ELR (cell line): Measurements from ENCODE around the gene NELL1.
"Not testable (repeated sequence)": the region's sequence is repeated elsewhere in the genome, so short reads cannot be mapped to it uniquely, and the experiment has no call there.

ENCODE experiments used
- DNase-seq: peaks from one replicate; pipeline ENCODE4 v3.0.0-alpha.2; 2015; ENCODE audit warnings: low read depth

NELL1 gene

DNA sequence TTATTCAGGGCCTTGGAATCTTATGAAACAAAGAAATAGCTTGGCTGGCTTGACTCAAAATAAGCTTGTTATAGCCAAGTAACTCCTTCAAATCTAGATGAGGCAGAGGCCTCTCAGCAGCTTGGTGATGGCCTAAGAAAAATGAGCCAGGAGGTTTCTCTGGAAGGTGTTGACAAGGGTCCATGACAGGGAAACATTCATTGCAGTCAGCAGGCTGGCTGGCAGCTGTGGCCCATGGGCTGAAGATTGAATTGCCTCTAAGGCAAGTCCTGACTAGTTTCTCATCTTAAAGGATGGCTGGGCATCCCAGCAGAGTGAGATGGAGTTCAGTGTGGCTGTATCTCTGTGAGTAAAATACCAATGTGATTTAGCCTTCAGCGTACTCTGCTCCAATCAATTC is 441.0 kb downstream of the NELL1 start:
- DNase-seq = no peak

DNA sequence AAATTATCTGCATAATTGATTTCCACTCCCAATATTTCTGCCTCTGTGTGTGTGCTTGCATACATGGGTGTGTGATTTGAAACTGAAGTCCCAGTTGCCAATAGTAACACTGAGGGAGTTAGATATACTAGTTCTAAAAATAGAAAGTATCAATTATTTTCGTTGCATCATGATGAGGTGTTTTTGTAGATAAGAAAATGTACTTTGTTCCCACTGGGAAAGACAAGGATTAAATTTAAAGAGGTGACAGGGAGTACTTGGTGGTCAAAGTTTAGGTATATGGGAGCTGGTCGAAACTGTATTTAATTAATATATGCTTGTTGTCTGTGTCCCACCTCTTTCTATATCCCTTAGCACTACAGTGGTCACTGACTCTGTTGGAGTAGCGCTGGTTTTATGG is 444.5 kb downstream of the NELL1 start:
- DNase-seq = no peak

DNA sequence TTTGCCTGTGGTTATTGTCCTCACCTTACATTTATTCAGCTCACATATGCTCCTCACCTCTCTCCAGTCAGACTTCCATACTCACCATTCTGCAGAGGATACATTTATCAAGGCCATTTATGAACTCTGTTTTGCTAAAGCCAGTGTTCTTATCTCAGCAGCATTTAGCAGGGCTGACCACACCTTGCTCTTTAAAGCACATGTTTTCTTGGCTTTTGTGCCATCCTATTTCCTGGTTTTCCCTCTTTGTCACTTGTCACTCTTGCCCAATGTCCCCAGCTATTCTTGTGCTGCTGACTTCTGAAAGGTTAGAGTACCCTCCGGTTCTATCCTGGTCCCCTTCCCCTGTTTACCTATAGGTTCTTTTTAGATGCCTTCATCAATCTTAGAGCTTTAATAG is 446.6 kb downstream of the NELL1 start:
- no peak for DNase-seq

DNA sequence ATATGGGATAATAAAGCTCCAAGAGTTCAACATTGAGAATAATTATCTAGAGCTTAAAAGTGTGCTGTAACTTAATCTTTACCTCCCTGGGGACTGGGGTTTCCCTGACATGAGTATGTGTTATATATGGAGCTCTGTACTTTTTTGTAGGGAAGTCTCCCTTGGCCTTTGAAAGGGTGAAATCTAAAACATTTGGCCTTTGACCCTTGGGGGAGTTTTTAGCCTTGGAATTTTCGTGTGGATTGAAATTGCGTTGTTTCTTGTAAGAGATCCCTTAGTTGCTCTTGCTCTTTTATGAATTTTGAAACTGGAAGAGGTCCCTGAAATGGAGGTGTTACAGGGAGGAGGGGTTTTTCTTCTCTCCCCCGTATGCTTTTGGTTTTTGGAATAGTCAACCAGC is 450.0 kb downstream of the NELL1 start:
- DNase-seq = no peak

DNA sequence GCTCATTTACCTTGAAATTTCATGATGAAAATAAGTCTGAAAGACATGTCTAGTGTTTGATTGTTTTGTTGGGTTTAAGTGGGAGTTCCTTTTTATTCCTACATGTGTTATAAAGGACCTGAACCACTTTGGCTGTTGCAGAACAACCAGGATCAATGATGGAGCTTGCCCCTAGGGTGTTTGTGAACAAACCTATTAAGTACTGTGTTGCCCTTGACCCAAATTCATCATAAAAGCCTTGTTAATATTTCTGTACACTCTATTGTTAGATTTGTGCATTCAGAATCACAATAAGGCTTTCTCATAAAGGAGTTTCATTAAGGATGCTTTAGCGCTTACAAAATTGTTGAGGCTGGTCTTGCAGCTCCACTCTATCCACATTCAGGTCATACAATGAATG is 452.6 kb downstream of the NELL1 start:
- no peak for DNase-seq

DNA sequence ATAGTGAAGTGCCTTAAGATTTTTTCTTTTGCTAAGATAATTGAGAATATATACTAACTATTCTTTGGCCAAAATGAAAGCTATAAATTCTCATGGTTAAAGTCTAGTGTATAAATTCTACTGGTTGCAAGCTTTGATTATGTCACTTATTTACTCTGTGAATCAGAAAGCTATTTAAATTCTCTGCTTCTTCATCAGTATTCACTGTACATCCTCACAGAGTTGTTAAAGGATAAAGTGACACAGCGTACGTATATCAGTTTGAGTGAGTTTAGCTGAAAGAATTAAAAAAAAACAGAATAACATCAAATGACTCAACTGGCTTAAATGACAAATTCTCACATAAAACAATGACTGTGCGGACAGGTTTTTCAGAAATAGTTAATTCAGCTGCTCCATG is 453.1 kb downstream of the NELL1 start:
- no peak for DNase-seq

GRCh38 chr11:21132146-21132720 is 462.8 kb downstream of the NELL1 start:
- no peak for DNase-seq

DNA sequence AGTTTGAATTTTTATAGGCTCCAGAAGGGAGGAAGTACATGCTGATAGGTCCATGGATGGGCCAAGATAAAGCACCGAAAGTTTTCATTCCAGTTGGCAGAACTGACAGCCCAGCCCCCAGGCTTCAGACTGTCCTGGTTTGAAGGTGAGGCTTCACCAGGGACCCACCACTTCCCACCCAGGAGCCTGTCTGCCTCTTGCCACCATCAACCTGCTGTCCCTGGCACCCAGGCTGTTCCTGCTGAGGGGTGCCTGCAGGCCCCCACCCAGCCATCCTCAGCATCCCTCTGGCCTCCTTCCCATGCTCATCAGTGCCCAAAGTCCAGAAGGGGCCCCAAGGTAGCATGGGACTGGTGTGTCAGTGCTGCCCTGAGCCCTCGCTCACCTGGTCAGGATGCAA is 463.9 kb downstream of the NELL1 start:
- no peak for DNase-seq

DNA sequence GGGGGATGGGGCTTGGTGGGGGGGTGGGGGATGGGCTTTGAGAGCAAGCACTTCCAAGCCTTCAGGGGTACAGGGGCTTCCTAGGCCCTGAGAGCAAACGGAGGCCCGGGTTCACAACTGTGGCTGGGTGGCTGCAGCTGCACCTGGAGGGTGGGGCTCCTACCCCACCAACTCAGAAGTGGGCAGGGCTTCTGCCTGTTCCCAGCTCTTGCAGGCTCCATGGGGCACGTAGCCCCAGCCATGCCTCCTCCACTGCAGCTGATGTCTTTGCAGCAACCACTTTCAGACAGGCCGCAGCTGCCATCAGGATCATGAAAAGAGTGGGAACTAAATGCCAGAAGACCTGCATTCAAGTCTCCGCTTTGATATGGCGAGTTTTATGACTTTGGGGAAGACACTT is 464.3 kb downstream of the NELL1 start:
- DNase-seq = no peak

DNA sequence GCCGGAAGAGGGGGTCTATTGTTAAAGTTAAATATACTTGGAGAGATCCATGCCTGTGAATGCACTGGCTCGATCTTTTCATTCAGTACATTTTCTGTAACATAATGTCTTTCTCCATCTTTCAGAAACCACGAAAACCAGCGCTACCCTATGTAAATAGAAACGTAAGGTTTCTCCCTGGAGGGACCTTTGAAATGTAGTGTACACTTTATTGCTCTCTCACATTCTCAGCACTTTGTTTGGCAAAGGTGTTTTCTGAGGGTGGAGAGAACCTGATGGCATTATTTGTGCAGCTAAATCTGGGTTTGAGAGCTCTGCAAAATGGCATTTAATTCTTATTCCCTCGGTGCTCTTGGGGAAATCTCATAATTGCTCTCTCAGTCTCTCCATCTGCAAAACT is 468.4 kb downstream of the NELL1 start:
- no peak for DNase-seq

GRCh38 chr11:21141557-21141956 is 472.2 kb downstream of the NELL1 start:
- DNase-seq = not testable (repeated sequence)

DNA sequence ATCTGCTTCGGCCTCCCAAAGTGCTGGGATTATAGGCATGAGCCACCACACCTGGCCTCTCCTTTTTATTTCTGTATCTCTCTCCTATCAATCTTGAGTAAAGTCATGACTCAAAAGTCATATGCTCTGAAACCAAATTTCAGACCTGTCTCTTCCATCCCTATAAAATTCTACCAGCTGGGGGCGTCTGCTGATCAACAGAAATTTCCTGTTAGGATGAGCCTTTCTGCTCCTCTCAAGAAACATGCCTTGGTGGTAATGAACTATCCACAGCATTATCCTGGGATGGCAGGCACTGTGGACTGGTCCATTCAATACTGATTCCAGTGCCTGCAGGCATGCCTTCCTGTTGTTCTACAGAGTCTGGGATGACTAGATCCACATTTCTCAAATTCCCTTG is 472.6 kb downstream of the NELL1 start:
- no peak for DNase-seq

- DNase-seq = no peak
Measured at GRCh38 chr11:21144531-21144930, 475.1 kb downstream of the NELL1 start.

DNA sequence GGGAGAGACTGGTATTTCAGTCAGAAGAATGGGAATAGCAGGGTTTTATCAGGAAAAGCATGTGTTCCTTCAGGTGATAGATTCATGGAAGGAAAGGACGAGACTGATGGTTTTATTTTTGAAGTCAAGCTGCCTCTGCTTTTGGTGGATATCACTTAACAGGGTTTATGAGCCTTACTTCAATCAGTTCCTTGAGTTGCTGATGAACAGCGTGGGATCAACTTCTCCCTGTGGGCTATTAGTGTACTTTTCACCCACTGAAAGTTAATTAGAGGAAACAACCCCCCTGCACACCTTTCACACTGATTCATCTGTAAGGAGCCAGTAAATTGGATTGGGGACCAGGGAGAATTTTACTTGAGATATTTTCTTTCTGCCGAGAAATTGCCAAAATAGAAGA is 479.0 kb downstream of the NELL1 start:
- DNase-seq = no peak

GRCh38 chr11:21160140-21160539 is 490.8 kb downstream of the NELL1 start:
- no peak for DNase-seq

DNA sequence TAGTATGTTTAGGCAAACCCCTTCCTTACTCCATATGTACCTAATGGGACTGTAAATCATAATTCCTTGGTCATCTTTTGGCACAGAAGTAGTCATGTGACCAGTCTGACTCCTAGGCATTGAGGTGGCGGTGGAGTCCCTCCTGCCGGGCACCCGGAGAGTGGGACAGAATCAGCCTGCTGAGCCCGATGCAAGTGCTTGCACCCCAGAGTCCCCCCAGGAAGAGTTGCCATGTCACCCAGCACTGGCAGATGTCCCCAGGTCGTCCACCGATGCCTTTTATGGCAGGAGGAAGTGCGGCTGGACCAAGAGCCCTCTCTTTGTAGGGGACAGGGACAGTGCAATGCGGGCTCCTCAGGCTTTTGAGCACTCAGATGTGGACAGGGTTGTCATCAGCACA is 500.3 kb downstream of the NELL1 start:
- no peak for DNase-seq

- DNase-seq = no peak
Measured at GRCh38 chr11:21173476-21173875, 504.1 kb downstream of the NELL1 start.

- no peak for DNase-seq
Measured at GRCh38 chr11:21174781-21175180, 505.4 kb downstream of the NELL1 start.

GRCh38 chr11:21177379-21177778 is 508.0 kb downstream of the NELL1 start:
- DNase-seq = no peak

GRCh38 chr11:21179770-21180169 is 510.4 kb downstream of the NELL1 start:
- DNase-seq = no peak

DNA sequence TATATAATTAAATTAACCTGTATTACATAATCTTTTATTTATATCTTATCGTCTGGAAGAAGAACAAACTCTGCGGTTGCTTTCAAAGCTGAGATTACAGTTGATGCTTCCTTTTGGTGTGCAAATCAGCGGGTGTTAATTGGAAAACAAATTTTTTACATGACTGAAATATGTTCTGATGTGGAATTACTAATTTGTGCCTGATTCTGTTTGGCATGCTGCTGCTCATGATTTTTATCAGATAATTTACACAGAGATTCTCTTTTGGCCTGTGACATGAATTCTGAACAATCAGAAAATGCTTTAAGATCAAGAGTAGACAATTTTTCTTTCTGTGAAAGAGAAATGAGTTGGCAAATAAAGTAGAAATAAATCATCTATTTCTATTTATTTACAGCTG is 510.8 kb downstream of the NELL1 start:
- no peak for DNase-seq

DNA sequence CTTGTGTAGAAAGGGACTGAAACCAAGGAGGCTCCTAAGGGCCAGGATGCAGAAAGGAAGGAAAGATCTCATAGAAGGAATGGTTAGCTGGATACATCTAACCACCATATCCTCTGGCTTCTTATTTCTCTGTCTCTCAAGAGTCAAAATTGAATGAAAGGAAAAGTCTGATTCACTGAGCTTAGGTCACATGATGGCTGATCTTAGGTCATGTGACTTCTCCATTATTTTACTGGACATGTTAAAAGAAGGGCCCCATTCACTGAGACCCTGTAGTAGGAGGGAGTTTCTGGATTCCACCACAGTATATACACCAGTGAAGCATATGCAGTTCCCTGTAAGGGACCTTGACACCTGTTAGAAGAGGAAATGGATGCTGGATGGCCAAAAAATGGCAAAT is 516.6 kb downstream of the NELL1 start:
- no peak for DNase-seq

- DNase-seq = no peak
Measured at GRCh38 chr11:21190181-21190580, 520.8 kb downstream of the NELL1 start.

- DNase-seq = no peak
Measured at GRCh38 chr11:21195995-21196394, 526.6 kb downstream of the NELL1 start.

DNA sequence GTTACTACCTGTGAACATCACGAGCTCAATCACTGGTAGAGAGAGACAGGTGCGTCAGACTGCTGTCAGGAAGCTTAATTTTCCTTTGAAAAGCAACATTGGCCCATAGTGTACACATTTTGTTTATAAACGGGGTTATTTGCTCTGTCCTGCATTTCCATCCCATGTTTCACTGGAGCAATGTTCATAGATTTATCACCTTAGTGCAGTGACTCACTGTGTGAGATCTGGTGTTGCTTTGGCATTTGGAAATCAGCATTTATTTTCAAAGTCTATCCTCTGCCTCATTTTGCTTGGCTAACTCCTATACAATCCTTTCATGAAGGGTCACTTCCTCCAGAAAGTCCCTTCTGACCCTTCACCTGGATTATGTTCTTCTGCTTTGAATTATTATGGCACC is 529.1 kb downstream of the NELL1 start:
- no peak for DNase-seq
